Upper lobe of left lung (tissue), 6 donors: ENCODE measurements around the gene PPP1R37. TPM values are rescaled to one million over a fixed set of nuclear protein-coding genes. Genes with fewer than 3 reads are reported as not detected.
A peak's percentile ranks its signal among the peaks of the same experiment; 100 is the strongest.

ENCODE experiments used
- ATAC-seq, 2 donors: fragments of 200-7000 bp; cut with Tn5 transposase; one replicate each; pipeline ENCODE4 v1.9.1; 2022; ENCODE audit warnings: mild to moderate bottlenecking in 2 of 2, moderate library complexity in 2 of 2; ENCODE audit not compliant: low FRiP score in 2 of 2
- DNase-seq, 2 donors: peaks; one replicate each; pipeline ENCODE4 v3.0.0-alpha.2; 2019 to 2020
- H3K27ac ChIP-seq, 4 donors: fragments of 200-600 bp; sonication (generic); one replicate each; pipeline ENCODE4 v1.5.1; 2016 to 2019
- H3K27me3 ChIP-seq, 4 donors: fragments of 200-600 bp; sonication (generic); one replicate each; pipeline ENCODE4 v1.5.1; 2017 to 2019
- H3K36me3 ChIP-seq, 4 donors: fragments of 200-600 bp; sonication (generic); one replicate each; pipeline ENCODE4 v1.5.1; 2016 to 2019
- H3K4me1 ChIP-seq, 4 donors: fragments of 200-600 bp; sonication (generic); one replicate each; pipeline ENCODE4 v1.5.1; 2018 to 2019
- H3K4me3 ChIP-seq, 4 donors: fragments of 200-600 bp; sonication (generic); one replicate each; pipeline ENCODE4 v1.5.1; 2017 to 2019; ENCODE audit warnings: mild to moderate bottlenecking in 2 of 4, moderate library complexity in 1 of 4
- H3K9me3 ChIP-seq, 4 donors: fragments of 200-600 bp; sonication (generic); one replicate each; pipeline ENCODE4 v1.5.1; 2018 to 2019
- EP300 ChIP-seq, 4 donors: sonication (generic); formaldehyde crosslinking; IDR thresholded peaks; one replicate each; pipeline ENCODE4 v1.5.1; 2017; ENCODE audit warnings: antibody characterized with exemption in 4 of 4, control low read depth in 2 of 4
- POLR2A ChIP-seq, 4 donors: fragments of 450-650 bp; IDR thresholded peaks; one replicate each; pipeline ENCODE4 v1.5.1; 2016 to 2017; ENCODE audit warnings: antibody characterized with exemption in 4 of 4, mild to moderate bottlenecking in 2 of 4
- POLR2AphosphoS5 ChIP-seq, 2 donors: sonication (generic); formaldehyde crosslinking; IDR thresholded peaks; one replicate each; pipeline ENCODE4 v1.5.1; 2017; ENCODE audit warnings: antibody characterized with exemption in 2 of 2
- WGBS, 2 donors: methylation state at CpG; one replicate each; pipeline ENCODE4 v1.1.5; 2017 to 2018; 5-methylcytosine and 5-hydroxymethylcytosine counted together
- total RNA-seq, 6 donors: library from RNA; depleted of rRNA in 4 of 6; stranded (reverse); fragments of >200 nt in 4 of 6; gene quantifications; one replicate each; pipeline versions ENCODE4 v1.1.0 to v1.2.1, GENCODE V29; 2016 to 2021
- TF ChIP-seq, protein P1 (sequence below), 6 experiments: fragments of 450-650 bp in 4 of 6; fragments of 200-600 bp in 2 of 6; sonication (generic) in 2 of 6; IDR thresholded peaks; one replicate each; pipeline ENCODE4 v1.5.1; 2016 to 2019; ENCODE audit warnings: antibody characterized with exemption in 6 of 6
- donor health status: DM: no; HTN: no; CAD: no; lungs with moderate emphysema.
- donor health status: DM: no; HTN: yes; CAD: no; lungs with severe emphysema.

The PPP1R37 gene
- total RNA-seq, 6 donors from 2014 or later, result 30.0 to 64.6 (median 37.3) TPM

DNA sequence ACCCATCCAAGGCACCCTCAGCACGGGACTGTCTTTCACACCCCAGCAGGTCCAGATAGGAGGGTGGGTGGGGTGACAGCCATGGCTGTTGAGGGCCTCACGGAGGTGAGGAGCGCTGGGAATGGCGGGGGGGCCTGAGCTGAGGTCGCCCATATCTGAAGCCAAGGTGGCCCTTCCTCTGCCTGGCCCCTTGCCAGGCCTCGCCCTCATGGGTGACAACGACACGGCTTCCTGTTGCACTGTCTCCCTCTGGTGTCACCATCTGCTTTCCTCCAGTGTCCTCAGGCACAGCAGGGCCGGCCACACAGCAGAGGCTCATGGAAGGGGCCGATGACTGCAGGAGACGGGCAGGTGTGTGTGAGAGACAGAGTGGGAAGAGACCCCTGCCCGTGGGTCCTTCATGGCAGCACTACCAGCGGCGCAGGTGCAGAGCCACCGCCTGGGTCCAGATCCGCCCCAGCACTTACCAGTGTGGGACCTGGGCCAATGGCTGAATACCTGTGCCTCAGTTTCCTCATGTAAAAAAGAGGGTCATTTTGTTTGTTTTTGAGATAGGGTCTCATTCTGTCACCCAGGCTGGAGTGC is 75.9 kb downstream of the PPP1R37 start:
- no peaks in the 10 kb centered on the region for H3K36me3 ChIP-seq
- no peak for ATAC-seq
- TF ChIP-seq, protein P1, sequence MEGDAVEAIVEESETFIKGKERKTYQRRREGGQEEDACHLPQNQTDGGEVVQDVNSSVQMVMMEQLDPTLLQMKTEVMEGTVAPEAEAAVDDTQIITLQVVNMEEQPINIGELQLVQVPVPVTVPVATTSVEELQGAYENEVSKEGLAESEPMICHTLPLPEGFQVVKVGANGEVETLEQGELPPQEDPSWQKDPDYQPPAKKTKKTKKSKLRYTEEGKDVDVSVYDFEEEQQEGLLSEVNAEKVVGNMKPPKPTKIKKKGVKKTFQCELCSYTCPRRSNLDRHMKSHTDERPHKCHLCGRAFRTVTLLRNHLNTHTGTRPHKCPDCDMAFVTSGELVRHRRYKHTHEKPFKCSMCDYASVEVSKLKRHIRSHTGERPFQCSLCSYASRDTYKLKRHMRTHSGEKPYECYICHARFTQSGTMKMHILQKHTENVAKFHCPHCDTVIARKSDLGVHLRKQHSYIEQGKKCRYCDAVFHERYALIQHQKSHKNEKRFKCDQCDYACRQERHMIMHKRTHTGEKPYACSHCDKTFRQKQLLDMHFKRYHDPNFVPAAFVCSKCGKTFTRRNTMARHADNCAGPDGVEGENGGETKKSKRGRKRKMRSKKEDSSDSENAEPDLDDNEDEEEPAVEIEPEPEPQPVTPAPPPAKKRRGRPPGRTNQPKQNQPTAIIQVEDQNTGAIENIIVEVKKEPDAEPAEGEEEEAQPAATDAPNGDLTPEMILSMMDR (IDR thresholded peaks at IDR 0.05), result no peak
- TF ChIP-seq EP300 (IDR thresholded peaks at IDR 0.05) (no peak), POLR2A (IDR thresholded peaks at IDR 0.05) (no peak), POLR2AphosphoS5 (IDR thresholded peaks at IDR 0.05) (no peak)
- no peaks in the 10 kb centered on the region for H3K27me3 ChIP-seq
- H3K4me1 ChIP-seq, result peaks cover 28 to 51% (median 34%) of the 10 kb centered on the region in 4 donors
- no peak overlapping the region for H3K27ac ChIP-seq
- WGBS, 2 donors, result 83 to 94% methylated on average over 8 to 16 of the region's 16 CpGs
- H3K4me3 ChIP-seq, result no peak overlapping the region
- peak in 1 of 2 donors; percentile 77 for DNase-seq
- no peaks in the 10 kb centered on the region for H3K9me3 ChIP-seq

DNA sequence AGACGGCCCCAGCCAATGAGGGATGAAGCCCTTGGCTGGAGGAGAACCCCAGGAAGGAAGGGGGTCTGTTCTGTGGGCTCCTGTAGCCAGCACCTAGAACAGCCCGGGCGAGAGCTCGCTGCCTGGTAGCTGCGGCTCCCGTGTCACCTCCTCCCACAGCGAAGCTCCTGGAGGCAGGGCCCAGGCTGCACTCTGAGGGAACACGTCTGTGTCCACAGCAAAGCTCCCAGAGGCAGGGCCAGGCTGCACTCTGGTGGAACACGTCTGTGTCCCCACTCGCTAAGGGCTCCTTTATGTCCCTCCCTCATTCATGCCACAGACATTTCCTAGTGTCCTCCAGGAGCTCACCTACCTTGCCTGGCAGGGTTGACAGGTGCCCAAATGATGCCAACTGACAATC is 76.6 kb downstream of the PPP1R37 start:
- no peaks in the 10 kb centered on the region for H3K27me3 ChIP-seq
- H3K36me3 ChIP-seq, result no peaks in the 10 kb centered on the region
- ATAC-seq (no peak), DNase-seq (peak in 1 of 2 donors; percentile 37)
- no peak overlapping the region for H3K4me3 ChIP-seq
- WGBS, 2 donors, result 76 to 97% methylated on average over 3 to 10 of the region's 10 CpGs
- H3K9me3 ChIP-seq, result no peaks in the 10 kb centered on the region
- H3K27ac ChIP-seq, result no peak overlapping the region
- peaks cover 24 to 46% (median 30%) of the 10 kb centered on the region in 4 donors for H3K4me1 ChIP-seq
- TF ChIP-seq, protein P1 (IDR thresholded peaks at IDR 0.05), result no peak
- TF ChIP-seq POLR2A (IDR thresholded peaks at IDR 0.05) (no peak), POLR2AphosphoS5 (IDR thresholded peaks at IDR 0.05) (no peak), EP300 (IDR thresholded peaks at IDR 0.05) (no peak)

DNA sequence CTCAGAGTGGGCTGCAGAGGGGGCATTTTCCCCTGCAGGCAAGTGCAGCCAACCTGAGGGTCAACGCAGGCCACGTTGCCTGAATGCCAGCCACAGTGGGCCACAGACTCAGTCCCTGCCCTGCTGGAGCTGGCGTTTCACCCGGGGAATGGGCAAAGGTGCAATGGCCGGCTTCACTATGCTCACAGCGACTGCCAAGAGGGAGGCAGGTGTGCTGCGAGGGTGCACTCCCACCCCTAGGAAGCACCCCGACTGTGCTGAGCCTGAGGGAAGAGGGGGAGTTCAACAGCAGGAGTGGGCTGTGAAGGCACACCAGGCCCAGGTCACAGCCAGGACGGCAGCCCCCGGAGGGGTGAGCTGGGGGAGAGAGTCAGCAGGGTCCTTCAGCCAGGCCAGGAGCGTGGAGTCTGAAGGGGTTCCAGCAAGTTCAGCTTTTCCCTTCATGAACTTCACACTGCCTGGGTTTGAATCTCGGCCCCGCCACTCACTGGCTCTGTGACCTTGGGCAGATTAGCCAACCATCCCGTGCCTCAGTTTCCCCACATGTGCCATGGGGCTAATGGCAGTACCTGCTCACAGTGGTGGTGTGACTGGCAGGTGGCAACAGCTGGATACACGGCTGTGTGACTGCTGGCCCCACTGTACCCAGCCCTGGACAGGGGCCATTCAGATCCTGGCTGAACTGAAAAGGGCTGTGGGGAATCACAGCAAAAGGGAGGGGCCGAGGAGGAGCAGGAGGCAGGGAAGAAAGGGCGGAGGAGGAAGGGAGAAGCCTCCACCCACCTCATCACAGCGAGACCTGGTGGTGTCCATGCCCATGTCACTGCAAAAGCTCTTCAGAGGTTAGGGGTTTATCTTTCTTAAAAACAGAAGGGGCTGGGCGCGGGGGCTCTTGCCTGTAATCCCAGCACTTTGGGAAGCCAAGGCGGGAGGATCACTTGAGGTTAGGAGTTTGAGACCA is 77.4 kb downstream of the PPP1R37 start:
- TF ChIP-seq POLR2A (IDR thresholded peaks at IDR 0.05), result no peak
- TF ChIP-seq, protein P1 (IDR thresholded peaks at IDR 0.05), result no peak
- ATAC-seq, result no peak
- Histone ChIP-seq H3K9me3 (no peaks in the 10 kb centered on the region), H3K27me3 (no peaks in the 10 kb centered on the region), H3K36me3 (no peaks in the 10 kb centered on the region), H3K27ac (peak overlapping the region in 3 of 4 donors; percentile 35 to 64 (median 38)), H3K4me1 (peaks cover 19 to 39% (median 26%) of the 10 kb centered on the region in 4 donors), H3K4me3 (no peak overlapping the region)
- WGBS, 2 donors, result 78 to 80% methylated on average over 15 to 19 of the region's 21 CpGs
- DNase-seq, result peak in 1 of 2 donors; percentile 44

DNA sequence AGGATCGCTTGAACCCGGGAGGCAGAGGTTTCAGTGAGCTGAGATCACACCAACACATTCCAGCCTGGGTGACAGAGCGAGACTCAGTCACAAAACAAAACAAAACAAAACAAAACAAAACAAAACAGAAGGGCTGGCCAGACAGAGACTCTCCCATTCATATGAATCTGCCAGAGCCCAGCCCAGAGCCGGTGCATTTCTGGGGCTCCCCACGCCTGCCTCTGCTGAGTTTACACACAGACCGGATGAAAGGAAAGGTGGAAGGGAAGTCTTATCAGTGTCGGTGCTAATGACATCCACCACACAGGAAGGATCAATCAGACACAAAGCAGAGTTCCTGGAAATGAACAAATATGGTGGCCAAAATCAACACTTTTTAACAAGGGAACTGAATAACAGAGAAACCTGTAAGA is 78.2 kb downstream of the PPP1R37 start:
- ATAC-seq, result no peak
- H3K27ac ChIP-seq, result peak overlapping the region in 3 of 4 donors; percentile 35 to 75 (median 38)

More for the DNA sequence above, 78.2 kb downstream of the PPP1R37 start:
- H3K4me1 ChIP-seq, result peaks cover 19 to 39% (median 26%) of the 10 kb centered on the region in 4 donors
- TF ChIP-seq, protein P1 (IDR thresholded peaks at IDR 0.05), result no peak
- TF ChIP-seq POLR2A (IDR thresholded peaks at IDR 0.05) (no peak), EP300 (IDR thresholded peaks at IDR 0.05) (no peak), POLR2AphosphoS5 (IDR thresholded peaks at IDR 0.05) (no peak)
- H3K36me3 ChIP-seq, result no peaks in the 10 kb centered on the region
- H3K4me3 ChIP-seq, result no peak overlapping the region
- 33 to 40% methylated on average over 7 of the region's 7 CpGs for WGBS, 2 donors
- no peaks in the 10 kb centered on the region for H3K9me3 ChIP-seq
- DNase-seq, result no peak
- H3K27me3 ChIP-seq, result no peaks in the 10 kb centered on the region
